Endothelial cell of umbilical vein (primary cell): ENCODE measurements around the gene USP37.

ENCODE experiments used
- EZH2 ChIP-seq: IDR thresholded peaks from 2 replicates; pipeline ENCODE4 v1.6.1; 2012; ENCODE audit warnings: borderline replicate concordance, low read depth, mild to moderate bottlenecking, moderate library complexity, low read length, inconsistent platforms; ENCODE audit not compliant: severe bottlenecking
- POLR2AphosphoS5 ChIP-seq: IDR thresholded peaks from 2 replicates; pipeline ENCODE4 v1.6.1; 2012; ENCODE audit warnings: low read depth, mild to moderate bottlenecking, control low read depth, low read length, moderate library complexity; ENCODE audit not compliant: insufficient read depth
- TF ChIP-seq, protein P1 (sequence below), 2 donors: IDR thresholded peaks; 1 replicate in 1 of 2; 2 replicates in 1 of 2; pipeline ENCODE4 v1.5.1; 2011; ENCODE audit warnings: low read length in 2 of 2, mild to moderate bottlenecking in 2 of 2, moderate library complexity in 2 of 2, control low read depth in 1 of 2, inconsistent platforms in 1 of 2, low read depth in 1 of 2; ENCODE audit not compliant: insufficient read depth in 1 of 2; ENCODE audit errors: extremely low read depth in 1 of 2

DNA sequence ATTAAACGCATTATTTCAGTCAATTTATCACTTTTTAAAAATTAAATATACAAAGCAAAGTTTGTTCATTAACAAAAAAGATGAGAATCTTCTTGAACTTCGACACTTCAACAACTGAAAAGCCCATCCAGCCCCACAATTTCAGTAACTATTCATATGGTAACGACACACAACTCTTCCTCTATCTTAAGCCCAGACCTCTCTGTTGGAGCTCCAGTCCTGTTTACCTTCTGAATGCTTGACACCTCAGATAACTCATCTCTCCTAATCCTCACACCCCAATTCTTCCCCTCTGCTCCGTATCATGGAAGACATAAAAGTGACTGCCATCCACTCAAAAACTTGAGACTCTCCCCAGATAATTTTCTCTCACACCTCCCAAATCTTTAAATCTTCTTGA is 12.6 kb downstream of the USP37 start:
- TF ChIP-seq, protein P1, sequence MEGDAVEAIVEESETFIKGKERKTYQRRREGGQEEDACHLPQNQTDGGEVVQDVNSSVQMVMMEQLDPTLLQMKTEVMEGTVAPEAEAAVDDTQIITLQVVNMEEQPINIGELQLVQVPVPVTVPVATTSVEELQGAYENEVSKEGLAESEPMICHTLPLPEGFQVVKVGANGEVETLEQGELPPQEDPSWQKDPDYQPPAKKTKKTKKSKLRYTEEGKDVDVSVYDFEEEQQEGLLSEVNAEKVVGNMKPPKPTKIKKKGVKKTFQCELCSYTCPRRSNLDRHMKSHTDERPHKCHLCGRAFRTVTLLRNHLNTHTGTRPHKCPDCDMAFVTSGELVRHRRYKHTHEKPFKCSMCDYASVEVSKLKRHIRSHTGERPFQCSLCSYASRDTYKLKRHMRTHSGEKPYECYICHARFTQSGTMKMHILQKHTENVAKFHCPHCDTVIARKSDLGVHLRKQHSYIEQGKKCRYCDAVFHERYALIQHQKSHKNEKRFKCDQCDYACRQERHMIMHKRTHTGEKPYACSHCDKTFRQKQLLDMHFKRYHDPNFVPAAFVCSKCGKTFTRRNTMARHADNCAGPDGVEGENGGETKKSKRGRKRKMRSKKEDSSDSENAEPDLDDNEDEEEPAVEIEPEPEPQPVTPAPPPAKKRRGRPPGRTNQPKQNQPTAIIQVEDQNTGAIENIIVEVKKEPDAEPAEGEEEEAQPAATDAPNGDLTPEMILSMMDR (IDR thresholded peaks at IDR 0.05; ENCODE audit: extremely low read depth in 1 of 2, insufficient read depth in 1 of 2, low read depth in 1 of 2, low read length in 2 of 2) = no peak
- no peak for TF ChIP-seq EZH2
- TF ChIP-seq POLR2AphosphoS5 = no peak
